IMR-90 (cell line): ENCODE measurements around the gene SLC7A4. TPM values are rescaled to one million over a fixed set of nuclear protein-coding genes. Genes with fewer than 3 reads are reported as not detected.
A peak's percentile ranks its signal among the peaks of the same experiment; 100 is the strongest.

Experiments
- ATAC-seq: fragments of 200-7000 bp; cut with Tn5 transposase; 2 replicates; pipeline ENCODE4 v1.9.1; 2020; ENCODE audit warnings: low read depth, mild to moderate bottlenecking, moderate library complexity
- BruUV-seq: library from RNA; stranded (reverse); fragments of 400-500 nt; replicated peaks from 2 replicates; lab custom pipeline; 2021; lab: Mats Ljungman, UMichigan
- CTCF ChIA-PET: fragments of 300-600 bp; formaldehyde crosslinking; extraction: SDS; loops from one replicate; lab custom pipeline; 2021; ENCODE audit warnings: antibody characterized with exemption; lab: Yijun Ruan, JAX
- POLR2A ChIA-PET: fragments of 300-600 bp; sonication (Branson Sonifier 250); formaldehyde crosslinking; loops from one replicate; lab custom pipeline; 2022; ENCODE audit warnings: antibody characterized with exemption; ENCODE audit not compliant: unreplicated experiment; lab: Charles Lee
- DNase-seq: peaks from one replicate; pipeline ENCODE4 v3.0.0; 2013
- H2AFZ ChIP-seq: replicated peaks from 2 replicates; pipeline ENCODE3; 2013; ENCODE audit warnings: low read length, mild to moderate bottlenecking; ENCODE audit not compliant: poor library complexity
- H2AK5ac ChIP-seq: 2 replicates; pipeline ENCODE4 v1.6.1; 2013; ENCODE audit warnings: low read depth, low read length, inconsistent platforms
- H2AK9ac ChIP-seq: replicated peaks from 2 replicates; pipeline ENCODE3; 2013; ENCODE audit warnings: mild to moderate bottlenecking, low read depth, low read length, moderate library complexity; ENCODE audit not compliant: poor library complexity
- H2BK120ac ChIP-seq: 2 replicates; pipeline ENCODE4 v1.6.1; 2013; ENCODE audit warnings: low read depth, low read length, inconsistent platforms
- H2BK15ac ChIP-seq: 3 replicates; pipeline ENCODE4 v1.6.1; 2013; ENCODE audit warnings: low read depth, low read length, inconsistent platforms
- H2BK20ac ChIP-seq: 2 replicates; pipeline ENCODE4 v1.6.1; 2013; ENCODE audit warnings: low read depth, mild to moderate bottlenecking, inconsistent platforms, low read length, moderate library complexity
- H2BK5ac ChIP-seq: 2 replicates; pipeline ENCODE4 v1.6.1; 2013; ENCODE audit warnings: mild to moderate bottlenecking, low read depth, low read length, inconsistent platforms; ENCODE audit not compliant: poor library complexity, severe bottlenecking
- H3K14ac ChIP-seq: replicated peaks from 2 replicates; pipeline ENCODE4 v1.6.1; 2013; ENCODE audit warnings: low read depth, low read length, inconsistent platforms
- H3K18ac ChIP-seq: 2 replicates; pipeline ENCODE4 v1.6.1; 2013; ENCODE audit warnings: low read depth, low read length, control low read depth
- H3K23ac ChIP-seq: 2 replicates; pipeline ENCODE4 v1.6.1; 2013; ENCODE audit warnings: low read depth, low read length, inconsistent platforms
- H3K27ac ChIP-seq: 2 replicates; pipeline ENCODE4 v1.5.1; 2013; ENCODE audit warnings: mild to moderate bottlenecking, control low read depth, low read length; ENCODE audit not compliant: insufficient read depth
- H3K27me3 ChIP-seq: 2 replicates; pipeline ENCODE4 v1.6.1; 2013; ENCODE audit warnings: low read length; ENCODE audit not compliant: control insufficient read depth, insufficient read depth
- H3K36me3 ChIP-seq: 2 replicates; pipeline ENCODE4 v1.6.1; 2013; ENCODE audit warnings: low read length, mixed read lengths; ENCODE audit not compliant: control insufficient read depth, insufficient read depth
- H3K4ac ChIP-seq: 2 replicates; pipeline ENCODE4 v1.6.1; 2013; ENCODE audit warnings: low read depth, low read length, inconsistent platforms
- H3K4me1 ChIP-seq: 2 replicates; pipeline ENCODE4 v1.6.1; 2013; ENCODE audit warnings: low read length, mixed read lengths; ENCODE audit not compliant: control insufficient read depth, insufficient read depth
- H3K4me2 ChIP-seq: 2 replicates; pipeline ENCODE4 v1.6.1; 2013; ENCODE audit warnings: low read depth, mild to moderate bottlenecking, control low read depth, low read length, moderate library complexity
- H3K4me3 ChIP-seq: 2 replicates; pipeline ENCODE4 v1.5.1; 2013; ENCODE audit warnings: low read depth, mild to moderate bottlenecking, control low read depth, low read length, moderate library complexity; ENCODE audit not compliant: insufficient read depth
- H3K56ac ChIP-seq: 2 replicates; pipeline ENCODE4 v1.6.1; 2013; ENCODE audit warnings: low read length, inconsistent platforms; ENCODE audit not compliant: insufficient read depth; ENCODE audit errors: extremely low read depth
- H3K79me1 ChIP-seq, 2 experiments: 2 replicates each; pipeline ENCODE4 v1.6.1; 2013; ENCODE audit warnings: low read length in 2 of 2, inconsistent platforms in 1 of 2, low read depth in 1 of 2
- H3K9ac ChIP-seq: 2 replicates; pipeline ENCODE4 v1.6.1; 2013; ENCODE audit warnings: low read depth, low read length, control low read depth
- H3K9me1 ChIP-seq: 2 replicates; pipeline ENCODE4 v1.6.1; 2013; ENCODE audit warnings: low read length, inconsistent platforms; ENCODE audit not compliant: insufficient read depth
- H3K9me3 ChIP-seq: 2 replicates; pipeline ENCODE4 v1.6.1; 2013; ENCODE audit warnings: low read length; ENCODE audit not compliant: control insufficient read depth, insufficient read depth
- H4K20me1 ChIP-seq: 2 replicates; pipeline ENCODE4 v1.6.1; 2013; ENCODE audit warnings: low read length, inconsistent platforms; ENCODE audit not compliant: insufficient read depth
- H4K5ac ChIP-seq: 2 replicates; pipeline ENCODE4 v1.6.1; 2013; ENCODE audit warnings: mild to moderate bottlenecking, low read depth, low read length, control low read depth
- H4K8ac ChIP-seq, 2 experiments: 2 replicates each; pipeline ENCODE4 v1.6.1; 2013; ENCODE audit warnings: low read depth in 2 of 2, low read length in 2 of 2, control low read depth in 1 of 2, inconsistent platforms in 1 of 2
- H4K91ac ChIP-seq: 2 replicates; pipeline ENCODE4 v1.6.1; 2013; ENCODE audit warnings: low read depth, low read length, inconsistent platforms; ENCODE audit not compliant: insufficient read depth
- NFE2L2 ChIP-seq: fragments of 150-350 bp; IDR thresholded peaks from 2 replicates; pipeline ENCODE4 v1.6.1; 2016; ENCODE audit warnings: low read depth, mild to moderate bottlenecking, low read length
- WGBS, 2 experiments: methylation state at CpG; one replicate each; pipeline versions ENCODE4 v1.1.5 to v1.1.7; 2013; ENCODE audit warnings: missing lambda C conversion rate in 2 of 2; ENCODE audit not compliant: insufficient read length in 1 of 2; ENCODE audit errors: extremely low coverage in 2 of 2; 5-methylcytosine and 5-hydroxymethylcytosine counted together
- dilution Hi-C: fragments of 300-500 bp; cut with HindIII; formaldehyde crosslinking; loops from one replicate; pipeline ENCODE4 v1.14.3; 2018; ENCODE audit warnings: low sequenced_read_pairs; ENCODE audit not compliant: unreplicated experiment
- in situ Hi-C: fragments of 300-500 bp; cut with MboI; formaldehyde crosslinking; loops from 3 replicates; pipeline ENCODE4 v1.14.3; 2019; ENCODE audit warnings: low sequenced_read_pairs, inconsistent platforms, mixed read lengths
- intact Hi-C: fragments of 100-400 bp; cut with micrococcal nuclease; formaldehyde crosslinking; loops from 2 replicates; pipeline ENCODE4 v1.10.0; 2022
- polyA plus RNA-seq, 3 experiments: library from polyadenylated mRNA; depleted of rRNA; stranded (reverse); fragments of >200 nt; gene quantifications; 2 replicates each; pipeline ENCODE4 v1.2.3, GENCODE V29; 2012; ENCODE audit warnings: low replicate concordance in 1 of 3
- total RNA-seq: library from RNA; depleted of rRNA; stranded (reverse); fragments of >200 nt; gene quantifications from 2 replicates; pipeline ENCODE4 v1.2.3, GENCODE V29; 2012

SLC7A4 gene
- total and polyA plus RNA-seq, 2 of the 4 experiments (the other 2 are of a cell fraction), result 0.03 TPM; not detected in 1

DNA sequence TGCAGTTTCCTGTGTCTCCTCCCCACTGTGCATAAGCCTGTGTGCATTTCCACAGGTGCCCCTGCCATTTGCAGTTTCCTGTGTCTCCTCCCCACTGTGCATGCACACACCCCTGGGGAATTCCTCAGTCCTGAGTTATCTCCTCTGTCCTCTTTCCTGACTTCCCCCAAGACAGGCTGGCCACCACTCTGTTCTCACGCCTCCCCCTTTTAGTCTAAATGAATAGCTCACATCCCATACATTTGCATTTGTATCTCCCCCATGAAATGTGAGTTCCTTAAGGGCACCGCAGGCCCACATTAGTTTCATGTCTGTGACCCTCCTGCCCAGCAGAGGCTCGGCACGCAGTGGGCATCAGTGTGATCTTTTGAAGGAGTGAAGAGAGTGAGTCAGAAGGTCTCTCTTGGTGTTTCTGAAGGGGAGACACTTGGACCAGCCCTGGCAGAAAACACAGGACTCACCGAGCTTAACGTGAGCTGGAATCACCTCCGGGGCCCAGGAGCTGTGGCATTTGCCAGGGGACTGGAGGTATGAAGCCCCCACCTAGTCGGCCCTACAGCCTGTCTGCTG is 19.6 kb upstream of the SLC7A4 start:
- Histone ChIP-seq H3K4me2 (no peak overlapping the region), H4K91ac (no peak overlapping the region), H3K36me3 (no peaks in the 10 kb centered on the region), H2AFZ (peak overlapping the region; percentile 34), H3K9me3 (no peaks in the 10 kb centered on the region), H3K27ac (no peak overlapping the region), H2BK15ac (no peak overlapping the region), H2AK9ac (no peak overlapping the region), H3K4me3 (no peak overlapping the region), H2BK20ac (no peak overlapping the region), H3K14ac (no peak overlapping the region), H4K8ac (no peak overlapping the region), H3K4me1 (peaks cover 6% of the 10 kb centered on the region), H3K18ac (no peak overlapping the region), H3K9ac (no peak overlapping the region), H3K9me1 (no peaks in the 10 kb centered on the region), H3K56ac (no peak overlapping the region), H2BK120ac (no peak overlapping the region), H4K5ac (no peak overlapping the region), H3K27me3 (peaks cover 23% of the 10 kb centered on the region), H3K79me1 (no peaks in the 10 kb centered on the region), H4K20me1 (no peaks in the 10 kb centered on the region), H3K4ac (no peak overlapping the region), H3K23ac (no peak overlapping the region), H2AK5ac (no peak overlapping the region), H2BK5ac (no peak overlapping the region)
- dilution Hi-C loops, result no loop called here
- intact Hi-C loops, result no loop called here
- WGBS, 2 experiments, result no CpG with 5 or more reads among the region's 8 CpGs
- peak; percentile 53; the same call in 1 of the 2 replicates for ATAC-seq
- no TSS peak for BruUV-seq
- TF ChIP-seq NFE2L2, result no peak
- peak; percentile 21 for DNase-seq
- ChIA-PET POLR2A (no interaction called here), CTCF (no interaction called here)
- in situ Hi-C loops, result no loop called here
